Stimulated activated memory B cell treated with anti-CD40 and anti-IgM and Interleukin-4, amounts not matched to agents 10 μg/mL and 1 μg/mL and 100 μg/mL, for 72 hours (primary cell): ENCODE data around the gene KIF24.
"Not testable (repeated sequence)": the region's sequence is repeated elsewhere in the genome, so short reads cannot be mapped to it uniquely, and the experiment has no call there.

Source experiments
- ATAC-seq: fragments of 150-1000 bp; cut with Tn5 transposase; 2 replicates; pipeline ENCODE4 v1.10.0; 2021
- H3K27ac Mint-ChIP-seq: one replicate; pipeline ENCODE4 v1.8.0; 2022; ENCODE audit warnings: mild to moderate bottlenecking, mixed read lengths
- H3K27me3 Mint-ChIP-seq: one replicate; pipeline ENCODE4 v1.8.0; 2022; ENCODE audit warnings: mixed read lengths
- H3K36me3 Mint-ChIP-seq: one replicate; pipeline ENCODE4 v1.8.0; 2022; ENCODE audit warnings: mixed read lengths
- H3K4me1 Mint-ChIP-seq: one replicate; pipeline ENCODE4 v1.8.0; 2022; ENCODE audit warnings: mixed read lengths
- H3K4me3 Mint-ChIP-seq: one replicate; pipeline ENCODE4 v1.8.0; 2022; ENCODE audit warnings: mild to moderate bottlenecking, moderate library complexity, mixed read lengths
- H3K9me3 Mint-ChIP-seq: one replicate; pipeline ENCODE4 v1.8.0; 2022; ENCODE audit warnings: mixed read lengths

KIF24 gene

DNA sequence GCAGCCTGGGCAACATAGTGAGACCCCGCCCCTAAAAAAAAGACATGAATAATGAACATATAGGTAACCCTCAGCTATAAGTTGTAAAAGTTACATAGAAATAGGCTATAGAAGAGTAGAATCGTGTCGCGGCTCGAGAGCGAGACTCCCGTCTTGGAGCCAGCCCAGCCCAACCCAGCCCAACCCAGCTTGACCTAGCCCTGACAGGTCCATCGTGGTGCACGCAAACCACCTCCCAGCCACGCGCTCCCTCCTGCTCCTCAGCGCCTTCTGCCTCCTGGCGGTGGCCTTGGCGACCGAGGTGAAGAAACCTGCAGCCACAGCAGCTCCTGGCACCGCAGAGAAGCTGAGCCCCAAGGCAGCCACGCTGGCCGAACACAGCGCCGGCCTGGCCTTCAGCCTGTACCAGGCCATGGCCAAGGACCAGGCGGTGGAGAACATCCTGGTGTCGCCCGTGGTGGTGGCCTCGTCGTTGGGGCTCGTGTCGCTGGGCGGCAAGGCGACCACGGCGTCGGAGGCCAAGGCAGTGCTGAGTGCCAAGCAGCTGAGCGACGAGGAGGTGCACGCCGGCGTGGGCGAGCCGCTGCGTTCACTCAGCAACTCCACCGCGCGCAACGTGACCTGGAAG lies 10.8 kb downstream of the KIF24 start:
- no peaks in the 10 kb centered on the region for H3K4me1 Mint-ChIP-seq
- H3K36me3 Mint-ChIP-seq: no peaks in the 10 kb centered on the region
- H3K9me3 Mint-ChIP-seq: no peaks in the 10 kb centered on the region
- H3K27ac Mint-ChIP-seq: no peak overlapping the region
- H3K27me3 Mint-ChIP-seq: no peaks in the 10 kb centered on the region
- H3K4me3 Mint-ChIP-seq: no peak overlapping the region
- no peak for ATAC-seq

DNA sequence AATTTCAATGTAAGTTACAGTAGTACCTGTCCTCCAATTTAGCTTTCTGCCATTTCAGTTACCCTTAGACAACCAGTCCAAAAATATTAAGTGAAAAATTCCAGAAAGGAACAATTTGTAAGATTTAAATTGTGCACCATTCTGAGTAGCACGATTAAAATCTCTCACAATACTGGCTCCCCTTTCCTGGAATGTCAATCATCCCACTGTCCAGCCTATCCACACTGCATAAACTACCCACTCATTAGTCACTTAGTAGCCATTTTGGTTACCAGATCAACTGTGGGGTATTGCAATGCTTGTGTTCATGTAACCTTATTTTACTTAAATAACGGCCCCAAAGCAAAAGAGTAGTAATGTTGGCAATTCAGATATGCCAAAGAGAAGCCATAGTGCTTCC lies 11.6 kb downstream of the KIF24 start:
- H3K27me3 Mint-ChIP-seq: no peaks in the 10 kb centered on the region
- no peaks in the 10 kb centered on the region for H3K9me3 Mint-ChIP-seq
- no peak for ATAC-seq
- no peaks in the 10 kb centered on the region for H3K36me3 Mint-ChIP-seq
- no peak overlapping the region for H3K27ac Mint-ChIP-seq
- H3K4me1 Mint-ChIP-seq: no peaks in the 10 kb centered on the region
- no peak overlapping the region for H3K4me3 Mint-ChIP-seq

DNA sequence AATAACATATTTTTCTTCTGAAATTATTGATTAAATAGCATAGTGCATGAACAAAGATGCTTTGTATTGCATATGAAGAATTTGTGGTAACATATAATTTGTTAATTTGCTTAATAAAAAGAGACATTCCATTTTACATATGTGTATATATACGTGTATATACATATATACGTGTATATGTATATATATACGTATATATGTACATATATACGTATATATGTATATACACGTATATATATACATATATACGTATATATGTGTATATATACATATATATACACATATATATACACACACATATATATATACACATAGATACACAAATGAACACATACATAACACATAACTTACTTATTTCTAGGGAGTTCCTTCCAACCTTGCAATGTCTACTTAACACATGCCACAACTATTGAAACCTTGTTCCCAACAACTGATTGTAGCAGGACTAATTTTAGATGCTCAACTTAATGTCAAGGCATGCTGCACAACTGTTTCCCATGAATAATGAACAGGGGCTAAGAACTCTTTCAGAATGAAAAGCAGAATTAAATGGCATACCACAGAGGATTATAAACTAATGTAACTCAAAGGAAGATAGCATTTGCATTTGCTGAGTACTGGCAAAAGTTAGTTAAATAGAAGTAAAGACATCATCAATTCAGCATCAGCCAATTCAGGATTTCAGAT lies 17.4 kb downstream of the KIF24 start:
- no peak for ATAC-seq
- Mint-ChIP-seq H3K9me3 (no peaks in the 10 kb centered on the region), H3K36me3 (no peaks in the 10 kb centered on the region), H3K27ac (no peak overlapping the region), H3K27me3 (no peaks in the 10 kb centered on the region), H3K4me3 (no peak overlapping the region), H3K4me1 (no peaks in the 10 kb centered on the region)

DNA sequence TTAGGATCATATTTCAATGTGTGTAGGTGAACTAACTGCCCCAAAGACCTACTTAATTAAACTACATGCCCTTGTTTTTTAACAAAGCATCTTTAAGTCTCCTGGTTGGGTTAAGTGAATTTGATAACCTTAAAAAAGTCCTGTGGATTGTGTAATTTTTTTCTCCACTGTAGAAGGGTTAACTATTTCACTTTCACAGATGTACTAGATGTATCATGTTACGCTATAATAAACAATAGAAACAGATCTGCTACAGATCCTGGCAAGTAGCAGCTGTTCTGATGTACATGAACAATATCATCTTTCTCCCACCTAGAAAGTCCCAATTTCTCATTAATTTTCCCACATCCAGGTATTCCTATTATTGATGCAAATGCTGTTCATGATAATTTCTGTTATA lies 18.9 kb downstream of the KIF24 start:
- Mint-ChIP-seq H3K36me3 (no peaks in the 10 kb centered on the region), H3K27me3 (no peaks in the 10 kb centered on the region), H3K27ac (no peak overlapping the region), H3K4me1 (no peaks in the 10 kb centered on the region), H3K4me3 (no peak overlapping the region), H3K9me3 (no peaks in the 10 kb centered on the region)
- no peak for ATAC-seq

DNA sequence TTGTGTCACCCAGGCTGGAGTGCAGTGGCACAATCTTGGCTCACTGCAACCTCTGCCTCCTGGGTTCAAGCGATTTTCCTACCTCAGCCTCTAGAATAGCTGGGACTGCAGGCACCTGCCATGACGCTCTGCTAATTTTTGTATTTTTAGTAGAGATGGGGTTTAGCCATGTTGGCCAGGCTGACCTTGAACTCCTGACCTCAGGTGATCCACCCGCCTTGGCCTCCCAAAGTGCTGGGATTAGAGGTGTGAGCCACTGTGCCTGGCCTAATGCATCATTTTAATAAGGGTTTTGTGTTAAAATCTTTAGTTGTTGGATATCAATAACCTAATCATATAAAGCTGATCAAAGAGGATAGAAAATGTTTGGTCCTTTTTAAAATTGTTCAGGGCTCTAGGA lies 20.8 kb downstream of the KIF24 start:
- H3K4me1 Mint-ChIP-seq, H3K27me3 Mint-ChIP-seq, H3K27ac Mint-ChIP-seq, H3K9me3 Mint-ChIP-seq, ATAC-seq, H3K36me3 Mint-ChIP-seq, H3K4me3 Mint-ChIP-seq: not testable (repeated sequence)

DNA sequence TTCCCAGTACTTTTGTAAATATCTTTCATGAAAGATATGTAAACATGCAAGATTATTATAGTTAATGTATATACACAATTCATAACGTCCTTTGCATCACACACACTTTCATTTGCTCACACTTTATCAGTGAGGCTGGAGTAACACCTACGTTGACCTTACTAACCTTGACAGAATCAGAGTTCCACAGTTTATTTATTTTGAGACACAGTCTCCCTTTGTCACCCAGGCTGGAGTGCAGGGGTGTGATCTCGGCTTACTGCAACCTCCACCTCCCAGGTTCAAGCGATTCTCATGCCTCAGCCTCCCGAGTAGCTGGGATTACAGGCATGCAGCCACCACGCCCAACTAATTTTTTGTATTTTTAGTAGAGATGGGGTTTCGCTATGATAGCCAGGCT lies 28.0 kb downstream of the KIF24 start:
- H3K27me3 Mint-ChIP-seq, H3K4me3 Mint-ChIP-seq: not testable (repeated sequence)

DNA sequence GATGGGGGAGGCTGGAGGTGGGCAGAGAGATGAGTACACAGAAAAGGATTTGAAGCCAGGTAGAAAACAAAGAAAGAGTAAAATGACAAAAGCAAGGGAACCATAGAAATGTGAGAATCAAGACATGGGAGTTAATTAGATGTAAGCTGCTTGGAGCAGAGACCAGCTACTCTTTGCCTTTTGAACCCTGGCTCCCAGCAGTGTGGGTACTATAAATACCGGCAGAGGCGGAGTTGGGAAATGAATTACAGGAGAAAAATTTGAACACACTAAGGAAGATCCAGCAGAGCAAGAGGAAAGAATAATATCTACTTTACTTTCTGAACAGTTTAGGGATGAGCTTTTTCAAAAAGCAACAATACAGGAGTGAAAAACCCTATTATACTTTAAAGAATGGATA lies 36.5 kb downstream of the KIF24 start:
- Mint-ChIP-seq H3K4me1 (no peaks in the 10 kb centered on the region), H3K27ac (no peak overlapping the region), H3K36me3 (no peaks in the 10 kb centered on the region), H3K27me3 (no peaks in the 10 kb centered on the region), H3K9me3 (no peaks in the 10 kb centered on the region), H3K4me3 (no peak overlapping the region)
- no peak for ATAC-seq

More for the DNA sequence above, 28.0 kb downstream of the KIF24 start:
- not testable (repeated sequence) for ATAC-seq, H3K4me1 Mint-ChIP-seq, H3K27ac Mint-ChIP-seq, H3K9me3 Mint-ChIP-seq, H3K36me3 Mint-ChIP-seq

DNA sequence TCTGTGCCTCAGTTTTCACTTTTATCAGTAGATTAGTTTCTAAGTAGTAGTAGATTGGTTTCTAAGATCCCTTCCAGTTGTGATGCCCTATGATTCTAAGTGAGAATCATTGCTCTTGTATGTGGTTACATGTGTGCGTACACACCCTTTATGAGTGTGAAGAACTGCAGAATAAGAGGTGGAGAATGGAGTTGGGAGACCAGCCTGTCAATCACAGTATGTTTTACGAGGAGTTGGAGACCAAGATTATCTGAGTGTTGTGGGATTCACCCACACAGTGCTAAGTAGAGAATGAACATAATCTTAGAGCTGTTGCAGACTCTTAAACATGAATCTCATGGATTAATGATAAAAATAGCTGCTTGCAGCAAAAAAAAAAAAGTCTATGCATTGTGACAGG lies 37.6 kb downstream of the KIF24 start:
- H3K9me3 Mint-ChIP-seq: no peaks in the 10 kb centered on the region
- no peak for ATAC-seq
- no peaks in the 10 kb centered on the region for H3K4me1 Mint-ChIP-seq
- H3K27ac Mint-ChIP-seq: no peak overlapping the region
- no peaks in the 10 kb centered on the region for H3K36me3 Mint-ChIP-seq
- H3K4me3 Mint-ChIP-seq: no peak overlapping the region
- H3K27me3 Mint-ChIP-seq: no peaks in the 10 kb centered on the region

DNA sequence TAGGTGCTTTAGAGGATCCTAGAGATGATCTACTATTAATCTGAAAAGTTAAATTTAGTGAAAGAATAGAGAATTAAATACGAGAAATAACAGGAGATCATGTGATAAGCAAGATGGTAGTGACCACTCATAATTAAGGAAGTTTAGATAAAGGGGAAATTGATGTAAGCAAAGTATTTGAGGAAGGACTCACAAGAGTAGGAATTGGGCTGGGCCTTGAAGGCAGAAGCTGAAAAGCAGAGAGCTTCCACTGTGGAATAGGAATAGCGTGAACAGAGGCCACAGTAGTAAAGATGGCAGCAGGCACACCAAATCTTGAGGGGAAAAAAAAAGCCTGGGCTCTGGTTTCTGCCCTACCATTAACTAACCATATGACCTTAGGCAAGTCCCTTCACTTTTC lies 38.0 kb downstream of the KIF24 start:
- H3K4me1 Mint-ChIP-seq: no peaks in the 10 kb centered on the region
- H3K4me3 Mint-ChIP-seq: no peak overlapping the region
- no peaks in the 10 kb centered on the region for H3K9me3 Mint-ChIP-seq
- no peak for ATAC-seq
- no peak overlapping the region for H3K27ac Mint-ChIP-seq
- H3K27me3 Mint-ChIP-seq: no peaks in the 10 kb centered on the region
- no peaks in the 10 kb centered on the region for H3K36me3 Mint-ChIP-seq

DNA sequence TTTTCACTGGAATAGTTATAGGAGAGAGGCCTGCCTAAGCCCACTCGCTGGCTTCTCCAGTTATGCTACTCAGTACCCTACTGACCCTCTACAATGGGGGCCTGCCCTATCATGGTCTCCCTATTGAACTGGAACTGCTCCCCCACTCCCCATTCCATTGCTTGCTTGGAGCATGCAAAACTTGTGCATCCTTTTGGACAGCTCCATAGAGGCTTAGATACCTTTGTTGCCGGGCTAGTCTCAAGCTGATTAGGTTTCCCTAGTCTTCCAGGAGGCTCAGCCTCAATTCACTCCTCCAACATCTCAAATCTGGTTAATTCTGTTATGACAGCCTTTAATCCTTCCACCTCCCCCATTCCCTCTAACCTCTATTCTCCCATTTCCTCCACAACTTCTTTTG lies 39.9 kb downstream of the KIF24 start:
- Mint-ChIP-seq H3K36me3 (no peaks in the 10 kb centered on the region), H3K27me3 (no peaks in the 10 kb centered on the region), H3K4me3 (no peak overlapping the region), H3K27ac (no peak overlapping the region), H3K4me1 (no peaks in the 10 kb centered on the region), H3K9me3 (no peaks in the 10 kb centered on the region)
- no peak for ATAC-seq

DNA sequence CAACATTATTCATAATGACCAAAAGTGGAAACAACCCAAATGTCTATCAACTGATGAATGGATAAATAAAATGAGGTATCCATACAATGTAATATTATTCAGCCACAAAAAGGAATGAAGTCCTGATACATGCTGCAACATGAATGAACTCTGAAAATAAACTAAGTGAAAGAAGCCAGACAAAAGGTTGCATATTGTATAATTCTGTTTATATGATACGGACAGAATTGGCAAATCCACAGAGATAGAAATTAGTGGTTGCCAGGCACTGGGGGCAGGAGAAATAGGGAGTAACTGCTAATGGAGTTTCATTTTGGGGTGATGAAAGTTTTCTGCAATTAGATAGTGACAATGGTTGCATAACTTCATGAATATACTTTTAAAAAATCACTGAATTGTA lies 47.0 kb downstream of the KIF24 start:
- Mint-ChIP-seq H3K9me3 (no peaks in the 10 kb centered on the region), H3K27me3 (no peaks in the 10 kb centered on the region), H3K36me3 (no peaks in the 10 kb centered on the region), H3K4me1 (no peaks in the 10 kb centered on the region), H3K4me3 (no peak overlapping the region), H3K27ac (no peak overlapping the region)
- no peak for ATAC-seq

DNA sequence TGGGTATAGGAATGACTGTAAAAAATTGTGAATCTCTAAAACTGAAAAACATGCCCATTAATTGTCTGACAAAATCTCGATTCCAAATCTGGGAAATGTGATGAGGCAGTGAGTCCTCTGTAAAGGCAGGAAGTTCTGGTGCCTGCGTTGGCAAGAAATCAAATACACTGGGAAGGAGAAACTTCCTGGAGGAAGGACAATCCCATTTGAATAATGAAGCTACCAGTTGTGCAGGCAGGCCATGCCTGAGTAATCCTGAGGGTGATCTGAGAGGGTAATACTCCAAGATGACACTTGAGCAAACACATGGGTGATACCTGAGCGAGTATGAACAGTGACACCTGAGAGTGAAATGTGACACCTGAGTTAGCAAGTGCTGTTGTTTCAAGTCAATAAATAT lies 49.7 kb downstream of the KIF24 start:
- no peak for ATAC-seq
- Mint-ChIP-seq H3K9me3 (no peaks in the 10 kb centered on the region), H3K4me1 (no peaks in the 10 kb centered on the region), H3K4me3 (no peak overlapping the region), H3K27ac (no peak overlapping the region), H3K36me3 (no peaks in the 10 kb centered on the region), H3K27me3 (no peaks in the 10 kb centered on the region)
